ENCODE measurements around the gene ALPK1. TPM values are rescaled to one million over a fixed set of nuclear protein-coding genes. Genes with fewer than 3 reads are reported as not detected.
"Not testable (repeated sequence)": the region's sequence is repeated elsewhere in the genome, so short reads cannot be mapped to it uniquely, and the experiment has no call there.

Gene ALPK1
- total RNA-seq, 1 experiment from 2014 or later, result 5.3 TPM

- no peak for DNase-seq (ENCODE audit: low read depth)
- in situ Hi-C loops (cut with HindIII; ENCODE audit: low pct_unique_long_range_greater_than_20kb, low sequenced_read_pairs), result no loop called here
Measured at GRCh38 chr4:112411781-112412550, 114.8 kb downstream of the ALPK1 start.

GRCh38 chr4:112416464-112416863 lies 119.3 kb downstream of the ALPK1 start:
- in situ Hi-C loops (cut with HindIII; ENCODE audit: low pct_unique_long_range_greater_than_20kb, low sequenced_read_pairs), result no loop called here

DNA sequence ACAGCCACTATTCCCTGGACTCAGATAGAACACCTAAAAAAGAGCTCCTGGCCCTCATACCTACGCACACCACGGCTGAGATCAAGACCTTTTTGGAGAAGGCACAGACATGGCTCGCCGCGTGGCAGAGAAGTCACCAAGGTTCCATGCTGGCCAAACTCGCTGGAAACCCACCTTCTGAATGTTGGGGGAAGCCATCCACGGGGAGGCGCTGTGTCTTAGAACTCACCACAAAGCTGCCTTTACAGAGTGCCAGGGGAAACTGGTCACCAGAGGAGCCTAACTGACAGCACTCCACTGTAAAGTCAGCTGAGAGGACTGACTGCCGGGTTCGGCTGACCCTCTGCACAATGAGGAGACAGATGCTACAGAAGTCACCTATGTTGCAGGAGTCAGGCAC lies 120.9 kb downstream of the ALPK1 start:
- in situ Hi-C loops (cut with HindIII; ENCODE audit: low pct_unique_long_range_greater_than_20kb, low sequenced_read_pairs), result no loop called here

More at GRCh38 chr4:112416464-112416863, 119.3 kb downstream of the ALPK1 start:
- peak; percentile 74 for DNase-seq (ENCODE audit: low read depth)

GRCh38 chr4:112421911-112422310 lies 124.7 kb downstream of the ALPK1 start:
- no peak for DNase-seq (ENCODE audit: low read depth)
- in situ Hi-C loops (cut with HindIII; ENCODE audit: low pct_unique_long_range_greater_than_20kb, low sequenced_read_pairs), result no loop called here

More for the DNA sequence above, 120.9 kb downstream of the ALPK1 start:
- DNase-seq (ENCODE audit: low read depth), result no peak

GRCh38 chr4:112422644-112423043 lies 125.5 kb downstream of the ALPK1 start:
- DNase-seq (ENCODE audit: low read depth), result no peak
- in situ Hi-C loops (cut with HindIII; ENCODE audit: low pct_unique_long_range_greater_than_20kb, low sequenced_read_pairs), result no loop called here

- no peak for DNase-seq (ENCODE audit: low read depth)
- in situ Hi-C loops (cut with HindIII; ENCODE audit: low pct_unique_long_range_greater_than_20kb, low sequenced_read_pairs), result no loop called here
Measured at GRCh38 chr4:112423591-112423990, 126.4 kb downstream of the ALPK1 start.

GRCh38 chr4:112425823-112426222 lies 128.7 kb downstream of the ALPK1 start:
- in situ Hi-C loops (cut with HindIII; ENCODE audit: low pct_unique_long_range_greater_than_20kb, low sequenced_read_pairs), result no loop called here
- no peak for DNase-seq (ENCODE audit: low read depth)

GRCh38 chr4:112426416-112426815 lies 129.2 kb downstream of the ALPK1 start:
- in situ Hi-C loops (cut with HindIII; ENCODE audit: low pct_unique_long_range_greater_than_20kb, low sequenced_read_pairs), result no loop called here
- DNase-seq (ENCODE audit: low read depth), result no peak

GRCh38 chr4:112431158-112431557 lies 134.0 kb downstream of the ALPK1 start:
- DNase-seq (ENCODE audit: low read depth), result no peak
- in situ Hi-C loops (cut with HindIII; ENCODE audit: low pct_unique_long_range_greater_than_20kb, low sequenced_read_pairs), result no loop called here

GRCh38 chr4:112436987-112437386 lies 139.8 kb downstream of the ALPK1 start:
- DNase-seq (ENCODE audit: low read depth), result no peak
- in situ Hi-C loops (cut with HindIII; ENCODE audit: low pct_unique_long_range_greater_than_20kb, low sequenced_read_pairs), result no loop called here

GRCh38 chr4:112442226-112442625 lies 145.1 kb downstream of the ALPK1 start:
- DNase-seq (ENCODE audit: low read depth); in situ Hi-C loops (cut with HindIII; ENCODE audit: low pct_unique_long_range_greater_than_20kb, low sequenced_read_pairs): not testable (repeated sequence)

DNA sequence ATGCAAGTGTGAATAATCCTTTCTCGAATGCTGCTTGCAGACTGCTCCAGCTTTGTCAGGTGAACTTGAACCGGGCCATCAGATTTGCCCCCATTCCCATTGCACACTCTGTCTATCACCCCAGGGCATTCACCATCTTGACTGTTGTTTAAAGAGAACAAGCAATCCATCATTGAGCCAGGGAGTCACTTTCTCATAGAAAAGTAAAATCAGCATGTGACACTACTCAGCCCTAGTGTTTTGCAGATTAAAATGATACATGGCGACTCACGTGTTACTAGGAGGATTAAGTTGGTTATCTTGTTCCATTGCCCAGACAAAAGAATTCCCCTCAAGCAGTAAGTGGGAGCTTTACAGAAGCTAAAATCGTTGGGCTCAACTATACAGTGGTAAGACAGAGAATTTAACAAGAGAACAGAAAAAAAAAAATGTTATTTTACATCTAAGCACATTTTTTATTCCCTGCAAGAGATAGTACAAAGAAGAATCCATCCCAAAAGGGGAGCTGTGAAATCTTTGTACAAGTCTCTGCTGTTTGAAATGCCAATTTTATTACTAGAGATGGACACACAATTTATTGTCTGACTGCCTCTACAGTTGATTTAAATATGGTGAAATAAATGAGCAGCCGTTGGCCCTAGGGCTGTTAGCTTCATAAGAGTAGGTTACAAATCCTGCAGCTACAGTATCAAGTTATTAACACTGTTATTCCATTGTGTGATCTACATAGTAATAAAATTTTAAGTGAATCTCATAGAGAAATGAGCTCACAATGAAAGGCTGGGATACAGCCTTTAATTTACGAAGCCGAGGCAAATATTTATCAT lies 151.3 kb downstream of the ALPK1 start:
- DNase-seq (ENCODE audit: low read depth), result no peak
- in situ Hi-C loops (cut with HindIII; ENCODE audit: low pct_unique_long_range_greater_than_20kb, low sequenced_read_pairs), result no loop called here

GRCh38 chr4:112449708-112450107 lies 152.5 kb downstream of the ALPK1 start:
- in situ Hi-C loops (cut with HindIII; ENCODE audit: low pct_unique_long_range_greater_than_20kb, low sequenced_read_pairs), result no loop called here
- DNase-seq (ENCODE audit: low read depth), result no peak

DNA sequence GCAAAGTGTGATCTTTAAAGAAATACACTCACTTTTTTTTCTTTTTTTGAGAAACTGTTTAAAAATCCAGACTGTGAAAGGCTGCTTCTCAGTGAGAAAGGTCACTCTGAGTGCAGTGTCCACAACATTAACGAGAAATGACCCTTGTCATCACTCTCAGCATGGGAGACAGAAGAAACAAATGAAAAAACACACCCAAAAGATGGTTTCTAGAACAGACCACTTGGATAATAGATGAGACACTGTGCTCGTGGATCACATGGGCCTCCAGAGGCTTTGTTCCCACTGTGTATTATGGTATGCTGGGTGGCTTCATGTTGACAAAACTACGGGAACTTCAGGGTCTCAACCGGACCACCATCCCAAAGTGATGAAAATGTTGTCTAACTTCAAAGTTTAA lies 153.9 kb downstream of the ALPK1 start:
- in situ Hi-C loops (cut with HindIII; ENCODE audit: low pct_unique_long_range_greater_than_20kb, low sequenced_read_pairs), result no loop called here

GRCh38 chr4:112451831-112452230 lies 154.7 kb downstream of the ALPK1 start:
- no peak for DNase-seq (ENCODE audit: low read depth)
- in situ Hi-C loops (cut with HindIII; ENCODE audit: low pct_unique_long_range_greater_than_20kb, low sequenced_read_pairs), result no loop called here

More for the DNA sequence above, 153.9 kb downstream of the ALPK1 start:
- DNase-seq (ENCODE audit: low read depth), result no peak

DNA sequence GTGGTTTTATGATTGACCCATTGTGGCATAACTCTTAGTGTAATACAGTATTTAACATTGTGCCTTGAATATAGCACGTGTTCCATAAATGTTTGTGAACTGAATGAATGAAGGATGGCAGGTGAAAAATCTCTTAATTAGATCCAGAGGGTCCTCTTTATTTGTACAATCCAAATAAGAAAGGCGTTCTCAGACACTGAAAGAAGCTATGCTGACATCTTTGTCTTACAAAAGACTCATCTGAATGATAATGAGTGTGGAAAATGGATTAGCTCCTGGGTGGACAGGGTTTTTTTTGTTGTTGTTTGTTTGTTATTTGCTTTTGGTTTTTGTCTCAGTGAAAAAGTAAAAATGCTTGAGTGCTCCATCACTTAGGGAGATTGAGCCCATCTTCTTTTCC lies 156.2 kb downstream of the ALPK1 start:
- in situ Hi-C loops (cut with HindIII; ENCODE audit: low pct_unique_long_range_greater_than_20kb, low sequenced_read_pairs), result no loop called here
- no peak for DNase-seq (ENCODE audit: low read depth)

DNA sequence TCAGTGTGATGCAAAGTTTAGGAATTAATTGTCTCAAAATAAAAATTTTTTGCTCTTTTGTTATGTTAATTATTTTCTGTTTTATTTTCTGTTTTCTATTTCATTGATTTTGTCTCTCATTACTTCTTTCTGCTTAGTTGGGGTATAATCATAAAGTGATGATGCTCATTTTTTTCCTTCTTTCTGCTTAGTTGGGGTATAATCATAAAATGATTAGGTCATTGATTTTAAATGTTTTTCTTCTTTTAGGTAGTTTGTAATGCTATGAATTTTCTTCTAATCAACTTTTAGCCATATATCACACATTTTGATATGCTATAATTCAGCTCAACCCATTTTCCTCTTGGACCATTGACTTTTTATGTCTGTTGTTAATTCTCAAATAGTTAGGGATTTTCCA lies 175.1 kb downstream of the ALPK1 start:
- no peak for DNase-seq (ENCODE audit: low read depth)
- in situ Hi-C loops (cut with HindIII; ENCODE audit: low pct_unique_long_range_greater_than_20kb, low sequenced_read_pairs), result no loop called here

DNA sequence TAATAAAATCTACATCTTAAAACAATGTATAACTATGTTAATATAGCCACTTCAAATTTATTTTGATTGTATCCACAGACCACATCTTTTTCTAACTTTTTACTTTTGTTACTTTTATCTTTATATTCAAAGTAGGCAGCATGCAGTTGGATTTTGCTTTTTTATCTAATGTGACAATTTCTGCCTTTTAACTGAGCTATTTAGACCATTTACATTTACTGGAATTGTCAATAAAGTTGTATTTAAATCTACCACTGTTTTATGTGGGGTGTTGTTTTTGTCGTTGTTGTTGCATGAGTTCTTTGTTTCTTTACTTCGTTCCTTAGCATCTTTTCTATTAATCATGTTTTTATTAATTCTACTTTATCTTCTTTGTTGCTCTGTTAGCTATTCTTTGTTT lies 176.8 kb downstream of the ALPK1 start:
- in situ Hi-C loops (cut with HindIII; ENCODE audit: low pct_unique_long_range_greater_than_20kb, low sequenced_read_pairs), result no loop called here
- DNase-seq (ENCODE audit: low read depth), result no peak

GRCh38 chr4:112485930-112486329 lies 188.8 kb downstream of the ALPK1 start:
- DNase-seq (ENCODE audit: low read depth), result no peak
- in situ Hi-C loops (cut with HindIII; ENCODE audit: low pct_unique_long_range_greater_than_20kb, low sequenced_read_pairs), result no loop called here
